Activated T-cell treated with anti-CD3 and anti-CD28 coated beads for 24 hours (primary cell): Measurements from ENCODE around the gene CCDC124.
"Not testable (repeated sequence)": the region's sequence is repeated elsewhere in the genome, so short reads cannot be mapped to it uniquely, and the experiment has no call there.

Experiments used
- DNase-seq: peaks from one replicate; pipeline ENCODE4 v3.0.0-alpha.2; 2020; ENCODE audit warnings: low read depth

CCDC124 gene, protein sequence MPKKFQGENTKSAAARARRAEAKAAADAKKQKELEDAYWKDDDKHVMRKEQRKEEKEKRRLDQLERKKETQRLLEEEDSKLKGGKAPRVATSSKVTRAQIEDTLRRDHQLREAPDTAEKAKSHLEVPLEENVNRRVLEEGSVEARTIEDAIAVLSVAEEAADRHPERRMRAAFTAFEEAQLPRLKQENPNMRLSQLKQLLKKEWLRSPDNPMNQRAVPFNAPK

DNA sequence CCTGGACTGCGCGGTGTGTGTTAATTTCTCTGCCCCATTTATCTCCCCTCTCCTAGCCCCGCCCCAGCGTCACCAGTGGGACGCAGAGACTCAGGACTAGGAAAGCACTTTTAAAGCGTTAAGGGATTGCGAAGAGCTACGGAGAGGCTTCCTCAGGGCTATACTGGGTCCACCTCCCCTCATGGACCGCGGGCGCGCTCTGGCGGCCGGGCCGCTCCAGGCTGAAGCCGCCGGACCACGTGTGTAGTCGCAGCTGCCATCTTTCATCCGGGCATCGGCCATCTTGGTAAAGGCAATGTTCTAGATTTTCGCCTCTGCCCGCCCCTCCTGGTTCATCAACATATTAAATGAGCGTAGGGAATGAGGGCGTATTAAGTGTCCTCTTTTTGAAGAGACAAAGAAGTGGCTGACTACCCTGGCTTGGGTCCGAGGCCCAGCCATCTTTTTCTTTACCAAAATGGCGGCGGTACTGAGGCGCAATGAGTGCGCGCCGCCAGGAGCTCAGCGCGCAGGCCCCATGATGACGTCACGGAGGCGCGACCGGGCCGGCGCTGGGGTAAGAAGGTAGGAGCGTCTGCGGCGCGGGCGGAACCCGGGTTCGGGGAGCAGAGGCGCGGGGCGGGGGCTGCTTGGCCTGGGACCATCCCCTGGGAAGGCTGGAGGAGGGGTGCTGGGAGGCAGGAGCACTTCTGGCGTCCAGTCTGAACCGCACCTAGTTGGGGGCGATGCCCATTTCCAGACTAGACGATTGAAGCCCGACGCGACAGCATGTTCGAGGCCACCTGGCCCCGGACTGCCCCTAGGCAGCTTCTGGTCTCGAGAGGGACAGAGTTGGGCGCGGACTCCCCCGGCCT lies at the start of gene CCDC124:
CCDC124 (plus strand) TSS at position 531 of the 854 bp plus-strand sequence. CDS start 3,406 bp downstream, outside the sequence.
- peak; percentile 86 for DNase-seq

DNA sequence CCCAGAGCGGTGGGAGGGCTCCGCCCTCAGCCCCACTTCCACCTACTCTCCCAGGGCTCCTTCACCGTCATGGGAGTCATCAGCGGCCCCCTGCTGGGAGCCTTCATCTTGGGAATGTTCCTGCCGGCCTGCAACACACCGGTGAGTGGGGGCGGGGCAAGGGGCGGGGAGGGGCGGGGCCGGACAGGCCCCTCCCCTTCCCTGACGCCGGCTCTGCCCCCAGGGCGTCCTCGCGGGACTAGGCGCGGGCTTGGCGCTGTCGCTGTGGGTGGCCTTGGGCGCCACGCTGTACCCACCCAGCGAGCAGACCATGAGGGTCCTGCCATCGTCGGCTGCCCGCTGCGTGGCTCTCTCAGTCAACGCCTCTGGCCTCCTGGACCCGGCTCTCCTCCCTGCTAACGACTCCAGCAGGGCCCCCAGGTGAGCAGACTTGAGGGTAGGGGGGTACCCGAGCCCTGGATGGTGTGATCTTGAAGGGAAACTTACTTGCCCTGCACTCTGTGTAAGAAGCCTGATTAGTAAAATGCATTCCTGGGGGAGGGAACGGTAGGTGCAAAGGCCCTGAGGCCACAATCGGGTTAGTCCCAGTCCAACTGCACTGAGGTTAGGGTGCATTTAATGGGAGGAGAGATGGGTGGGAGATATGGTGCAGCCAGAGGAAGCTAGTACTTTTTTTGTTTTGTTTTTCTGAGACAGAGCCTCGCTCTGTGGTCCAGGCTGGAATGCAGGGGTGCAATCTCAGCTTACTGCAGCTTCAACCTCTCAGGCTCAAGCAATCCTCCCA lies 49.0 kb upstream of the CCDC124 start:
- DNase-seq: no peak

GRCh38 chr19:17886515-17886914 lies 46.3 kb upstream of the CCDC124 start:
- no peak for DNase-seq

GRCh38 chr19:17887221-17887620 lies 45.6 kb upstream of the CCDC124 start:
- DNase-seq: not testable (repeated sequence)

DNA sequence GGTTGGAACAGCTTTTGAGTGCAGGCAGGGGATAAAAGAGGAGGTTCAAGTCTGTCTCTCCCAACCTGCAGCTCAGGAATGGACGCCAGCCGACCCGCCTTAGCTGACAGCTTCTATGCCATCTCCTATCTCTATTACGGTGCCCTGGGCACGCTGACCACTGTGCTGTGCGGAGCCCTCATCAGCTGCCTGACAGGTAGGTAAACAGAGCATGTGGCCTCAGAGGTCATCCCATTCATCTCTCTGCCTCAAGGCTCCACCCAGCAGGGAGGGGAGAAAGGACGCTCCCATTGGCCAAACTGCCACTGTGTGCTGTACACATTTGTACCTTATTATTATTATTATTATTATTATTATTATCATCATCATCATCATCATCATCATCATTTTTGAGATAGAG lies 44.6 kb upstream of the CCDC124 start:
- no peak for DNase-seq

DNA sequence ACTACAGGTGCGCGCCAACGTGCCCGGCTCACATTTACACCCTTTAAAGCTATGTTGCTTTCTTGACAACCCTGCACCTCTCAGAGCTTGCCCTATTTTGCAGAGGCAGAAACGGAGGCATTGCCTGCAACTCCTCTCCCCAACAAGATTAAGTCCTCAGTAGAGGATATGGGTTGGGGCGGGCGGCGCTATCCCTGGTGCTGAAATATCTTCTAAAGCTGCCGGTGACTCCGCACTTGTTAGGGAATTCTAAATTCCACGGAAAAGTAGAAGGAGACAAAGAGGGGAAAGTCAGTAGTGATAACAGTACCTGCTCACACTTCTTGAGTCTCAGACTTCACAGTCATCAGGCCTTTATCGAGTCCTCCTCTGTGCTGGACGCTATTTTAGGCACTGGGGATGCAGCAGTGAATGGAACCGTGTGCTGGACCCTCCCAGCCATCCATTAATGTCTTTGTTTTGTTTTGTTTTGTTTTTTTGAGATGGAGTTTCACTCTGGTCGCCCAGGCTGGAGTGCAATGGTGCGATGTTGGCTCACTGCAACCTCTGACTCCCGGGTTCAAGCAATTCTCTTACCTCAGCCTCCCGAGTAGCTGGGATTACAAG lies 43.1 kb upstream of the CCDC124 start:
- DNase-seq: no peak

- no peak for DNase-seq
These were observed 39.0 kb upstream of the CCDC124 start for GRCh38 chr19:17893766-17894165.

DNA sequence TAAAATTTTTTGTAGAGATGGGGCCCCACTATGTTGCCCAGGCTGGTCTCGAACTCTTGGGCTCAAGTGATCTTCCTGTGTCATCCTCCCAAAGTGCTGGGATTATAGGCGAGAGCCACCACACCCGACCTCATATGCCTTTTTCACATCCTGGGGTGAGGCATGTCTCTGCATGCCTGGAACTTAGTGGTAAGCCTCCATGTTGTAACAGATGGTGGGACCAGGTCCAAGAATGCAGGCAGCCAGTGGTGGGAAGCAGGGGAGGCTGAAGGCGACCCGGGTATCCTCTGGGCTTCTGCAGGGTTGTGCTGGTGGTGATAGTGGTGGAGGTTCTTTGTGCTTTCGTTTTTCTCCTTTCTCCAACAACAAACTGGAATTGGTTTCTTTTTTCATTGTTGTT lies 30.1 kb upstream of the CCDC124 start:
- DNase-seq: no peak

DNA sequence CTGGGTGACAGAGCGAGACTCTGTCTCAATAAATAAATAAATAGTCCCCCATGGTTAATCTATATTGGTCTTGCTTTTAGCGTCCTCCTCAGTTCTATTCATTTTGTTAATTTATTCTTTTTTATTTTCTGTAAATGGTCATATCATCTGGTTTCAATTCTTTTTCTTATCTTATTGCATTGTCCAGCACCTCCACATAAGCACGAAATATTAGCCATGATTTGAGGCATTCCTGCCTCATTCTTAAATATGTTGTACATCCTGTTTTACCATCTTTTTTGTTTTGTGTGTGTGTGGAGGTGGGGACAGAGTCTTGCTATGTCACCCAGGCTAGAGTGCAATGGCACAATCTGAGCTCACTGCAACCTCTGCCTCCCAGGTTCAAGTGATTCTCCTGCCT lies 24.6 kb upstream of the CCDC124 start:
- no peak for DNase-seq

DNA sequence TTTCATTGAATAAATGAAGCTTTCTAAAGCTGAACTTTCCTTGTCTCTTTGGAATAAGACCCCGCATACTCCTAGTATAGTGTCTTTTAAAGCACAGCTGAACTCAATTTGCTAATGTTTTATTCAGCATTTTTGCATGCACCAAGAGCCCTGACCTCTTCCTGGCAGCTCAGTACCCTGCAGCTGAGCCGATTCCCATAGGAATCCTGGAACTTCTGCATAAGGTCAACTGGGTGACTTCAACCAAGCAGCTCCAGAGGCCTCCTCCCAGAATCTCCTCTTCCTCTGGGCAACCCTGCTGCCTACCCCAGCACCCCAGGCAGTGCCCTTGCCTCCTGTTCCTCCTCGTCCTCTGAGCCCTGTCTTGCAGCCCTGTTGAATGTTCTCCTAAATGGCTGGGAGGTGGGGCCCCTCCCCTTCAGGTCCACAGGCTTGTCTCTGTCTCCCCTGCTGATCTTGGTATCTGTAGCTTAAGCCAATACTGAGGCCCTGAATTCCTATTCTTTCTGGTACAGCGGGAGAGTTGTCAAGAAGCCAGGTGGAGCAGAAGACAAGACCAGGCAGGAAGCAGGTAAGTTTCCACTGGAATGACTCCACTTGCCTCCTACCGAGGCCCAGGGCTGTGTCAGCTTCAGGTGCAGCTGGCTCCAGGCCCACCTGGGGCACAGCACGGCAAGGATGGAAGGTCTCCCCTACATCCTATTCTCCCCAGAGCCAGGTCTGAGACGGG lies 23.6 kb upstream of the CCDC124 start:
- no peak for DNase-seq

- no peak for DNase-seq
These were observed 21.9 kb upstream of the CCDC124 start for GRCh38 chr19:17910791-17911360.

GRCh38 chr19:17915940-17916593 lies 16.7 kb upstream of the CCDC124 start:
- DNase-seq: no peak

GRCh38 chr19:17918151-17918550 lies 14.7 kb upstream of the CCDC124 start:
- DNase-seq: not testable (repeated sequence)

DNA sequence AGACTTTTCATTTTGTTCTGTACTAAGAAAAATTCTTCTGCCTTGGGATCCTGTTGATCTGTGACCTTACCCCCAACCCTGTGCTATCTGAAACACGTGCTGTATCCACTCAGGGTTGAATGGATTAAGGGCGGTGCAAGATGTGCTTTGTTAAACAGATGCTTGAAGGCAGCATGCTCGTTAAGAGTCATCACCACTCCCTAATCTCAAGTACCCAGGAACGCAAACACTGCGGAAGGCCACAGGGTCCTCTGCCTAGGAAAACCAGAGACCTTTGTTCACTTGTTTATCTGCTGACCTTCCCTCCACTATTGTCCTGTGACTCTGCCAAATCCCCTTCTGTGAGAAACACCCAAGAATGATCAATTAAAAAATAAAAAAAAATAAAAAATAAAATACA lies 13.7 kb upstream of the CCDC124 start:
- DNase-seq: not testable (repeated sequence)

DNA sequence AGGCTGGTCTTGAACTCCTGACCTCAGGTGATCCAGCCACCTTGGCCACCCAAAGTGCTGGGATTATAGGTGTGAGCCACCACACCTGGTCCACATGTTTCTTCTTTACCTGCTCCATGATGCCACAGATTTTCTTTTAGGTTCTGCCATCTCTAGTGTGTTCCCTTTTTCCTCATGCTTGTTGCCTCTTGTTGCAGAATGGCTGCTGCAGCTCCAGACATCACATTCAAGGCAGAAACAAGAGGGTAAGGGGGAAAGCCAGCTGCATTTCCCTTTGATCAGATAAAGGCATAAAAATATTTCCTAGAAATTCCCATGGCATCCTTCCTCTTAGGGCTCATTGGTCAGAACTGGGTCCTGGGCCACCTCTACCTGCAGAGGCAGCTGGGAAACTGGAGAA lies 12.3 kb upstream of the CCDC124 start:
- no peak for DNase-seq

DNA sequence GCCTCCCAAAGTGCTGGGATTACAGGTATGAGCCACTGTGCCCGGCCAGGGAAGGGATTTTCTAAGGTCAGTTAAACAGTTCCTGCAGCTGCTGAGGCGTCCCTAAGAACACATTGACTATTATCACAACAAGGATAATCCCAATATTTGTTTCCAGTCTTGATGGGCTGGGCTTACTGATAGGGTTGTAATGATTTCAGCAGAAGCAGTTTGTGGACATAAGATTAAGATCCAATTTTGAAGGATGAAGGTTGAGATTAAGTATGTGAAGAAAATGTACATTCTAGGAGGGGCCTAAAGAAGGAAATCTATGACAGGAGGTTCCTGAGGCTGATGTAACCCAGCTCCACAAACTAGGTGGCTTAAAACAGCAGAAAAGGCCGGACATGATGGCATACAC lies 10.7 kb upstream of the CCDC124 start:
- DNase-seq: no peak

GRCh38 chr19:17926044-17926443 lies 6.8 kb upstream of the CCDC124 start:
- no peak for DNase-seq

GRCh38 chr19:17929056-17929455 lies 3.8 kb upstream of the CCDC124 start:
- DNase-seq: no peak

GRCh38 chr19:17931532-17932191 lies 1.2 kb upstream of the CCDC124 start:
- no peak for DNase-seq
